Activated CD4-positive, alpha-beta memory T cell treated with anti-CD3 and anti-CD28 coated beads, Interleukin-2, amount 10 ng/mL, durations not matched to agents 7 days and 5 days (primary cell): ENCODE results near the gene CYP4V2. TPM values are rescaled to one million over a fixed set of nuclear protein-coding genes. Genes with fewer than 3 reads are reported as not detected.

ENCODE experiments used
- CTCF ChIA-PET: fragments of 350-600 bp; sonication (Branson Sonifier 250); formaldehyde crosslinking; loops from one replicate; lab custom pipeline; 2021; ENCODE audit warnings: antibody characterized with exemption, inconsistent platforms; lab: Charles Lee
- POLR2A ChIA-PET: fragments of 350-600 bp; sonication (Branson Sonifier 250); formaldehyde crosslinking; loops from one replicate; lab custom pipeline; 2021; ENCODE audit warnings: antibody characterized with exemption; lab: Charles Lee
- DNase-seq: peaks from one replicate; pipeline ENCODE4 v3.0.0-alpha.2; 2020
- H3K27ac Mint-ChIP-seq: one replicate; pipeline ENCODE4 v1.8.0; 2021; ENCODE audit warnings: mild to moderate bottlenecking, mixed read lengths
- H3K27me3 Mint-ChIP-seq: one replicate; pipeline ENCODE4 v1.8.0; 2021; ENCODE audit warnings: mixed read lengths
- H3K36me3 Mint-ChIP-seq: one replicate; pipeline ENCODE4 v1.8.0; 2021; ENCODE audit warnings: low read depth, mixed read lengths
- H3K4me1 Mint-ChIP-seq: one replicate; pipeline ENCODE4 v1.8.0; 2021; ENCODE audit warnings: mixed read lengths
- H3K4me3 Mint-ChIP-seq: one replicate; pipeline ENCODE4 v1.8.0; 2021; ENCODE audit warnings: mild to moderate bottlenecking, mixed read lengths
- H3K9me3 Mint-ChIP-seq: one replicate; pipeline ENCODE4 v1.8.0; 2021; ENCODE audit warnings: mixed read lengths
- total RNA-seq, 2 experiments: library from RNA; stranded (reverse); gene quantifications; one replicate each; pipeline ENCODE4 v1.2.3, GENCODE V29; 2021

CYP4V2 gene
- total RNA-seq, 2 experiments from 2014 or later: 10.0 to 10.9 TPM

DNA sequence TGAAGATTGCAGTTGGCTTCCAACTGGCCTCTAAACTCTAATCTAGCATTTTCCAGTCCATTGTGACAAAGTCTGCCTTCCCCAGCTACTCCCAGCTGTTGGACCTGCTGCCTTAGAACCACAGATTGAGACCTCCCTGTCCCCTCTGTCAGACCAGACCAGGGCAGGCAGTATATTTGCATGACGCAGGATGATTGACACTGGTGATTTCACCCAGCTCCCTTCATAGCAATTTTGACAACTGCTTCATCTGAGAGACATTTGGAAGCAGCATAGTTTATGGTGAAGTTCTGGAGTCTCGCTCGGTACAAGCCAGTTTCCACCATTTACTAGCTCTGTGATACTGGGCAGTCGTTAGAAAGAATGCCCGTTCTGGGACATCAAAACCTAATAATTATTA lies 2.5 kb downstream of the CYP4V2 start:
- peaks cover 31% of the 10 kb centered on the region for H3K4me1 Mint-ChIP-seq
- H3K9me3 Mint-ChIP-seq: no peaks in the 10 kb centered on the region
- H3K36me3 Mint-ChIP-seq: peaks cover 18% of the 10 kb centered on the region
- no peak for DNase-seq
- no peaks in the 10 kb centered on the region for H3K27me3 Mint-ChIP-seq
- no peak overlapping the region for H3K4me3 Mint-ChIP-seq
- ChIA-PET POLR2A (interaction anchor here (5.2 kb wide), 1 partner anchor 10 kb away, joined by 84 read pairs; no protein-coding TSS in a partner anchor), CTCF (interaction anchor here (0.8 to 4.1 kb wide), 3 partner anchors 8 to 126 kb away, joined by 3 to 23 read pairs (median 21); partner anchors contain the start of gene TLR3)
- no peak overlapping the region for H3K27ac Mint-ChIP-seq

DNA sequence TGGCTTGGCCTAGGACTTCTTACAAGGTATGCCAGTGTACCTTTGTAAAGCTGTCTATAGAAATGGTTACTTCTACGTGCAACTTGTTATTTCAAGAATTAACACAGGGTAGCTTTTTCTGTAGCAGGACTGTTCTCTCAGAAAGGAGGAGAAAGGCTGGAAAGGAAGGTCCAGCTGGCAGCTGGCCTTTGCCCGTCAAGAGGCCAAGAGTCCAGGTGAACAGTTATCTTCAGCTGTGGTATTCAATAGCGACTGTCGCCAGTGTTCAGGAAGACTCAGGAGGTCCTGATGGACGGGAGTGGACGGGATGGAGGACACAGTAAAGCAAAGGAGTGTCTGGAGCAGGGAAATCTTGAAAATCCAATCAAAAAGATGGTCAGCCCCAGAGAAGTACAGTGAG lies 4.7 kb downstream of the CYP4V2 start:
- Mint-ChIP-seq H3K4me1 (peaks cover 18% of the 10 kb centered on the region), H3K4me3 (no peak overlapping the region), H3K27ac (no peak overlapping the region), H3K36me3 (peaks cover 18% of the 10 kb centered on the region), H3K27me3 (no peaks in the 10 kb centered on the region), H3K9me3 (no peaks in the 10 kb centered on the region)
- ChIA-PET CTCF (interaction anchor here (1.6 kb wide), 1 partner anchor 11 kb away, joined by 3 read pairs; no protein-coding TSS in a partner anchor), POLR2A (no interaction called here)
- no peak for DNase-seq

DNA sequence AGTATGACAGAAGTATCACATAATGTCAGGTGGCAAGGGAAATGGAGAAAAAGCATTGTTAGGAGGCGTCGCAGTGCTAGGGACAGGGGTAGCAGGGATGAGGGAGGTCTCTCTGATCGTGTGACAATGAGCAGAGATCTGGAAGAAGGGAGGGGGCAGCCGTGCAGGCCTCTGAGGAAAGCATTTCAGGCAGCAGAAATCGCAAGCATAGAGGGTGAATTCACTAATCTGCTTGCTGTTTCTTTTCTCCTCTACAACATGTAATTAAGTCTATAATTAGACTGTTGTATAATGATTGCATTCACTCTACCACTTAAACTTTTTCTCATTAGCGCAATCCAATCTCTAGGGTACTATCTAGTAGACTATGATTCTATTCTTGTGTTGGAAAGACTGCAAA lies 9.1 kb downstream of the CYP4V2 start:
- Mint-ChIP-seq H3K9me3 (no peaks in the 10 kb centered on the region), H3K27ac (no peak overlapping the region), H3K4me1 (peaks cover 34% of the 10 kb centered on the region), H3K27me3 (no peaks in the 10 kb centered on the region), H3K36me3 (peaks cover 18% of the 10 kb centered on the region), H3K4me3 (no peak overlapping the region)
- DNase-seq: no peak
- POLR2A ChIA-PET: no interaction called here
- CTCF ChIA-PET: no interaction called here

DNA sequence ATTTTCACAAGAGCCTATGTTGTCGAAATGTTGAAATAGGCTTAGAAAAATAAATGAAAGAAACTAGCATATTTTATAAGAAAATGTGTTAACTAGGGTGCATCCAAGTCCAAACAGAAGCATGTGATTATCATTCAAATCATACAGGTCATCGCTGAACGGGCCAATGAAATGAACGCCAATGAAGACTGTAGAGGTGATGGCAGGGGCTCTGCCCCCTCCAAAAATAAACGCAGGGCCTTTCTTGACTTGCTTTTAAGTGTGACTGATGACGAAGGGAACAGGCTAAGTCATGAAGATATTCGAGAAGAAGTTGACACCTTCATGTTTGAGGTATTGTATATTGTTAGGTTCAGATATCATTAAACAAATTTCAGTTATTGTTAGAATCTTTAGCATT lies 9.6 kb downstream of the CYP4V2 start:
- H3K4me3 Mint-ChIP-seq: no peak overlapping the region
- ChIA-PET POLR2A (interaction anchor here (6.4 kb wide), 1 partner anchor 10 kb away, joined by 84 read pairs; the partner anchor contains the start of gene CYP4V2), CTCF (interaction anchor here (0.9 to 1.8 kb wide), 4 partner anchors 9 to 133 kb away, joined by 3 to 23 read pairs (median 6); partner anchors contain the start of gene CYP4V2)
- peaks cover 14% of the 10 kb centered on the region for H3K36me3 Mint-ChIP-seq
- H3K4me1 Mint-ChIP-seq: peaks cover 34% of the 10 kb centered on the region
- DNase-seq: no peak
- H3K27me3 Mint-ChIP-seq: no peaks in the 10 kb centered on the region
- H3K9me3 Mint-ChIP-seq: no peaks in the 10 kb centered on the region
- no peak overlapping the region for H3K27ac Mint-ChIP-seq

DNA sequence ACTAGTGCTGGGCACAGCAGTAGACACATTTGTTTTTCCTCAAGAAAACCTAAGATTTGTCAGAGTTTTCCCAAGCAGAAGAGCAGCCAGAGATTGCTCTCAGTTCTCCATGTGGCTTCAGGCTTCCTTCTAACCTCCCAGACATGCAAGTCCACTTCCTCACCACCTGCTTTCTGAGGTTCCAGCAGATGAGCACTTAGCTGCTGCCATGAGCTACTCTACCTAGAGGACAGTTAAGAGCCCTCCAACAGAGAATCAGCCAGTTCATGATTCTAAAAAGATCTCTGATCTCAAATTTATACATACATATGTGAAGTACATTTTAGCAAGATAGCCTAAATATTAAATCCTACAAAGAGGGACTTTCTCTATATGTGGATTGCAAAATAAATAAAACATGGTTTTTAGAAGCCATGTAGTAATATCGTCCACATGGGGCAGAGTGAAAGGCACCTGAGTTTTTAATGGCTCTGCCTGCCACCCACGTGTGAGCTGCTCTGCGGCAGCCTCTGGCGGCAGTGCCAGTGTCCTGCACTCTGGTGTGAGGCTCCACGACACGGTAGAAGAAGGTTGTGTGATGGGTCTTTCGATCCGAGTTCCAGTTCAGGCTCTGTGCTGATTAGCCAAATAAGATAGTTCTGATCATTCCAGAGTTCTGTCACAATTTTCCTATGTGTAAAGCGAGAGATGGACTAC lies 10.3 kb downstream of the CYP4V2 start:
- peak; percentile 77 for DNase-seq
- Mint-ChIP-seq H3K36me3 (peaks cover 10% of the 10 kb centered on the region), H3K27me3 (no peaks in the 10 kb centered on the region), H3K4me1 (peaks cover 35% of the 10 kb centered on the region), H3K9me3 (no peaks in the 10 kb centered on the region), H3K27ac (peak overlapping the region; percentile 8), H3K4me3 (no peak overlapping the region)
- POLR2A ChIA-PET: interaction anchor here (6.4 kb wide), 1 partner anchor 10 kb away, joined by 84 read pairs; the partner anchor contains the start of gene CYP4V2
- CTCF ChIA-PET: interaction anchor here (0.9 to 1.8 kb wide), 5 partner anchors 10 to 134 kb away, joined by 3 to 23 read pairs (median 4); partner anchors contain the start of gene CYP4V2

DNA sequence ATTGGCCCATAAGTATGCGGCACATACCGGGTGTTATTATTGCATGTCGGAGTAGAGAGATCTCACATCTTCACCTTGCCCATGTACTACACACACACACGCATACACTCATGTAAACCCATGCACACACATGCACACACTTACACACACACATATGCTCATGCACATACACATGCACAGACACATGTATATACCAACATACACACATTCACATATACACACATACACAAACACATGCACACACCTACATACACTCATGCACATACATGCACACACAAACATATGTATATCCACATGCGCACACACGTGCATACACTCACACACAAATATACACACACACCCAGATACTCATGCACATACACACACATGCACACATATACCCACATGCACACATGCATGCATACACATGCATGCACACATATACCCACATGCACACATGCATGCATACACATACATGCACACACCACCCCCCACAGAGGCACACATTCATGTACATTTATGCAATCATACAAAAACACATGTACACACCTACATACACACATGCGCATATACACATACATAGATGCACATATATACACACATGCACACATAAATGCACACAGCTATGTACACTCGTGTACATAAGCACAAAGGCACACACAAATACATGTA lies 11.2 kb downstream of the CYP4V2 start:
- DNase-seq: no peak
- H3K36me3 Mint-ChIP-seq: peaks cover 3% of the 10 kb centered on the region
- ChIA-PET POLR2A (interaction anchor here (6.4 kb wide), 1 partner anchor 11 kb away, joined by 84 read pairs; the partner anchor contains the start of gene CYP4V2), CTCF (interaction anchor here (0.9 to 1.8 kb wide), 5 partner anchors 11 to 135 kb away, joined by 3 to 23 read pairs (median 7); partner anchors contain the start of genes CYP4V2 and TLR3)
- H3K9me3 Mint-ChIP-seq: peaks cover 1% of the 10 kb centered on the region
- no peaks in the 10 kb centered on the region for H3K27me3 Mint-ChIP-seq
- H3K27ac Mint-ChIP-seq: peak overlapping the region; percentile 36
- peaks cover 35% of the 10 kb centered on the region for H3K4me1 Mint-ChIP-seq
- H3K4me3 Mint-ChIP-seq: no peak overlapping the region

DNA sequence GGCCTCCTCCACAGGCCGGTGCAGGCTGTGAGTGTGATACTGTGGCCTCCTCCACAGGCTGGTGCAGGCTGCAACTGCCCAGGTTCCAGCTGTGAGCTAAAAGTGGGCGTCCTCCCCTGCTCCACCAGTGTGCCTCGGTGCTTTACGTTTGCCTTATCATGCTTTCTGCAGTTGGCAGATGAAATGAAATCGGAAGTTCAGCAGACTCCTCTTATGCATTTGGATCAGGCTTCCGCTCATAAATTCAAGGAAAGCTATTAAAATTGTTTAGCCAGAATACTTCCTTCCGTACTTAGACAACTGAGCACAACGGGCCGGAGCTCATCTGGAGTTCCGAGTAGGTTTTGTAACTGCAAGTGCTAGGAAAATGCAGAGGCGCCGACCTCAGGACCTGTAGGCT lies 12.0 kb downstream of the CYP4V2 start:
- Mint-ChIP-seq H3K27me3 (no peaks in the 10 kb centered on the region), H3K27ac (peak overlapping the region; percentile 84), H3K4me3 (peak overlapping the region; percentile 74), H3K36me3 (peaks cover 6% of the 10 kb centered on the region), H3K4me1 (peaks cover 35% of the 10 kb centered on the region), H3K9me3 (peaks cover 5% of the 10 kb centered on the region)
- ChIA-PET CTCF (interaction anchor here (1.4 to 4.2 kb wide), 2 partner anchors 12 to 136 kb away, joined by 9 to 23 read pairs; partner anchors contain the start of genes CYP4V2 and TLR3), POLR2A (interaction anchor here (0.6 to 6.4 kb wide), 3 partner anchors 12 to 1411 kb away, joined by 3 to 84 read pairs (median 4); partner anchors contain the start of gene CYP4V2)
- no peak for DNase-seq

DNA sequence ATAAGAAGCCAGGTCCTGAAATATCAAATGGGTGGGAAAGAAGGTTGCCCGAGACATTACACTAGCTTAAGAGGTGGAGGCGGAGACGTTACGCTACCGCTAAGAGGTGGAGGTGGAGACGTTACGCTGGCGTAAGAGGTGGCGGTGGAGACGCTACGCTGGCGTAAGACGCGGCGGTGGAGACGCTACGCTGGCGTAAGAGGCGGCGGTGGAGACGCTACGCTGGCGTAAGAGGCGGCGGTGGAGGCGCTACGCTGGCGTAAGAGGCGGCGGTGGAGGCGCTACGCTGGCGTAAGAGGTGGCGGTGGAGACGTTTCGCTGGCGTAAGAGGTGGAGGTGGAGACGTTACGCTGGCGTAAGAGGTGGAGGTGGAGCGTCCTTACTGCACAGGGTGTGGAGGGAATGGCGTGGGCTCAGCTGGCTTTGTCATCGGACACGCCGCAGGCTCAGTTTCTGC lies 12.8 kb downstream of the CYP4V2 start:
- peaks cover 10% of the 10 kb centered on the region for H3K9me3 Mint-ChIP-seq
- ChIA-PET CTCF (interaction anchor here (1.4 to 4.2 kb wide), 2 partner anchors 13 to 136 kb away, joined by 9 to 23 read pairs; partner anchors contain the start of genes CYP4V2 and TLR3), POLR2A (interaction anchor here (6.4 kb wide), 1 partner anchor 13 kb away, joined by 84 read pairs; the partner anchor contains the start of gene CYP4V2)
- no peaks in the 10 kb centered on the region for H3K27me3 Mint-ChIP-seq
- H3K27ac Mint-ChIP-seq: peak overlapping the region; percentile 84
- peak overlapping the region; percentile 74 for H3K4me3 Mint-ChIP-seq
- H3K36me3 Mint-ChIP-seq: peaks cover 12% of the 10 kb centered on the region
- peaks cover 35% of the 10 kb centered on the region for H3K4me1 Mint-ChIP-seq
- peak; percentile 89 for DNase-seq

DNA sequence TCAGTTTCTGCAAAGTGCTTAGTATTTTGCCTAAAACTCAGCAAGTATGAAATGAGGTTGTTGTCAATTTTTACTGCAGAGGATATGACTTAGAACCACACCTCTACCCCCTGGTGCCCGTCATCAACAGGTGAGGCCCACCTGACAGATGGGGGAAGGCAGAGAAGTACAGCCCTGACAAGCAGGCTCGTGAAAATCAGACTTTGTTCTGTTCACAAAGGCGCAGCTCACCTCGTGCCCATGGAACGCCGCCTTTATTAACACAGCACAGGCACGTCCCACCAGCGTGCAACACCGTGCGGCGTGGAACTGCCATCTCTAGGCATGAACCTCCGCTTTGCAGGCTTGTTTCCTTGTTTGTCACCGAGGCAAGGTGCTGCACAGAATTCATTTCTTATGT lies 13.3 kb downstream of the CYP4V2 start:
- Mint-ChIP-seq H3K9me3 (peaks cover 12% of the 10 kb centered on the region), H3K4me3 (peak overlapping the region; percentile 74), H3K27ac (peak overlapping the region; percentile 84), H3K4me1 (peaks cover 35% of the 10 kb centered on the region), H3K36me3 (peaks cover 16% of the 10 kb centered on the region), H3K27me3 (no peaks in the 10 kb centered on the region)
- CTCF ChIA-PET: interaction anchor here (4.2 kb wide), 1 partner anchor 14 kb away, joined by 23 read pairs; the partner anchor contains the start of gene CYP4V2
- no peak for DNase-seq
- POLR2A ChIA-PET: interaction anchor here (6.4 kb wide), 1 partner anchor 13 kb away, joined by 84 read pairs; the partner anchor contains the start of gene CYP4V2

DNA sequence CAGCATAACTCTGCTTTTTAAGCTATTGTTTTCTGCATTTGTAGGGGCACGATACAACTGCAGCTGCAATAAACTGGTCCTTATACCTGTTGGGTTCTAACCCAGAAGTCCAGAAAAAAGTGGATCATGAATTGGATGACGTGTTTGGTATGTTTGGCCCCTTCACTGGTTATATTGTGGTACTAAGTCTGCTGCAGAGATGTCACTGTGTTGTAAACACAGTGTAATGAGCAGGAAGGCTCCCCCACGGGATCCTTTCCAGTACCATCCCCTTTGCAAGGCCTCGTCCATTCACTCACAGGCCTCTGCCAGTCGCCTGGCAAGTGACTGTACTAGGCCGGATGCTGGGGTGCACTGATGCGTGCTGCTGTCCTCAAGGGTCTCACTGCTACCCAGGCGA lies 13.8 kb downstream of the CYP4V2 start:
- peak overlapping the region; percentile 9 for H3K27ac Mint-ChIP-seq
- H3K4me3 Mint-ChIP-seq: peak overlapping the region; percentile 4
- peaks cover 19% of the 10 kb centered on the region for H3K36me3 Mint-ChIP-seq
- H3K9me3 Mint-ChIP-seq: peaks cover 12% of the 10 kb centered on the region
- ChIA-PET POLR2A (interaction anchor here (6.4 kb wide), 1 partner anchor 14 kb away, joined by 84 read pairs; the partner anchor contains the start of gene CYP4V2), CTCF (interaction anchor here (4.2 kb wide), 1 partner anchor 14 kb away, joined by 23 read pairs; the partner anchor contains the start of gene CYP4V2)
- H3K4me1 Mint-ChIP-seq: peaks cover 35% of the 10 kb centered on the region
- H3K27me3 Mint-ChIP-seq: no peaks in the 10 kb centered on the region
- DNase-seq: no peak

DNA sequence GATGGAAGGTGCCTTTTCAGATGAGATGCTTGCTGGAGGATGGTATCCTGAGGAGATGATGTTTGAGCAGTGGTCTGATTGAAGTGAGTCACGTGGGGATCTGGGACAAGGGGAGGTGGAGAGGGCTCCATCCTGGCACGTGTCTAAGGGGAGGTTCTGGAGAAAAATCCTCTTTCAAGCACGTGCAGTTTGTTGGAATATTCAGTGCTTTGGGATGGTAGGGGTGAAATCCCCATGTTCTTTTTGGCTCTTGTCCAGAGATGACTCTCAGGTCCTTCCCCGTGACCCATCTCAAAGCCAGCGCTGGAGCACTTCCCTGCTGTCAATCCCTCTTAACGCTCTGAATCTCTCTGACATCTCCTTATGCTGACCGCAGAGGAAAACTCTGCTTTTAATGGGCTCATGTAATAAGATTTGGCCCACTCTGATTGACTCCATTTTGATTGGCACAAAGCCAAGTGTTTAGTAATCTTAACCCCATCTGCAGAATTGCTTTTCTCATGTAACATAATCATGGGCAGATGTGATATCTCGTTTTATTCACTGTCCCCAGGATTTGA lies 25.2 kb downstream of the CYP4V2 start:
- peaks cover 7% of the 10 kb centered on the region for H3K27me3 Mint-ChIP-seq
- H3K9me3 Mint-ChIP-seq: no peaks in the 10 kb centered on the region
- H3K4me1 Mint-ChIP-seq: no peaks in the 10 kb centered on the region
- POLR2A ChIA-PET: no interaction called here
- CTCF ChIA-PET: no interaction called here
- DNase-seq: no peak
- H3K36me3 Mint-ChIP-seq: no peaks in the 10 kb centered on the region
- no peak overlapping the region for H3K27ac Mint-ChIP-seq
- H3K4me3 Mint-ChIP-seq: no peak overlapping the region

DNA sequence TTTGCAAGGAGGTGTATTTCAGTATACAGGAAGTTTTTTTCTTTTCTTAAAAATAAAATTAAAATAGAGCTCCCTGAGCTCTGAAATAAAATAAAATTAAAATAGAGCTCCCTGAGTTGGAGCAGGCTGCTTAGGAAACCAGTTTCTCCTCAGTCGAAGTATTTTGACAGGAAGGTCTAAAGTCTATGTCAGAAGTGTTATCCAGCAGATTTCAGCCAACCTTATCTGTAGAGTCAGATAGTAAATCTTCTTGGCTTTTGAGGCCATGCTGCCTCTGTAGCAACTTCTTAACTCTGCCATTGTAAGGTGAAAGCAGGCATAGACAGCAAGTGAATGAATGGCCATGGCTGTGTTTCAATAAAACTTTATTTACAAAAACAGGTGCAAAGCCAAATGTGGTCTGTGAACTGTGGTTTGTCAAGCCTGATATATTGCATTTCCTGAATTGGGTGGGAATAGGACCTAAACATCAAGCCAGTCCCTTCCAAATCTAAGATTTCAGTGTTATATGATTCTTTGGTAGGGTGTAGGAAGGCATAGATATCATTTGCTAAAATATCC lies 26.4 kb downstream of the CYP4V2 start:
- H3K9me3 Mint-ChIP-seq: no peaks in the 10 kb centered on the region
- ChIA-PET POLR2A (no interaction called here), CTCF (no interaction called here)
- no peaks in the 10 kb centered on the region for H3K4me1 Mint-ChIP-seq
- no peak for DNase-seq
- no peak overlapping the region for H3K27ac Mint-ChIP-seq
- H3K4me3 Mint-ChIP-seq: no peak overlapping the region
- H3K27me3 Mint-ChIP-seq: peaks cover 8% of the 10 kb centered on the region
- H3K36me3 Mint-ChIP-seq: no peaks in the 10 kb centered on the region
